GM18867 (cell line): ENCODE measurements around the gene HSFX3.
"Not testable (repeated sequence)": the region's sequence is repeated elsewhere in the genome, so short reads cannot be mapped to it uniquely, and the experiment has no call there.

Experiments
- ATAC-seq: cut with Tn5 transposase; IDR thresholded peaks from one replicate; pipeline ENCODE4 v1.9.1; 2021; ENCODE audit warnings: mild to moderate bottlenecking, moderate library complexity; ENCODE audit not compliant: unreplicated experiment

Gene HSFX3

GRCh38 chrX:149545545-149546543 is 3.9 kb downstream of the HSFX3 start:
- not testable (repeated sequence) for ATAC-seq

- ATAC-seq = no peak
Observed at GRCh38 chrX:149541521-149542047, 8.1 kb downstream of the HSFX3 start.

- ATAC-seq = peak; percentile 67
Observed at GRCh38 chrX:149540621-149541520, 8.9 kb downstream of the HSFX3 start, which contains the start of gene EOLA1. TSS of gene EOLA1 (plus strand) at chrX:149541012. CDS start at chrX:149545631, 4,619 bp downstream.

- ATAC-seq = peak; percentile 29
Observed at GRCh38 chrX:149540131-149540620, 9.5 kb downstream of the HSFX3 start.

GRCh38 chrX:149539283-149540130 is 10.2 kb downstream of the HSFX3 start:
- peak; percentile 52 for ATAC-seq

GRCh38 chrX:149537474-149537873 is 12.2 kb downstream of the HSFX3 start:
- ATAC-seq = not testable (repeated sequence)

GRCh38 chrX:149534926-149535602 is 14.7 kb downstream of the HSFX3 start:
- ATAC-seq = not testable (repeated sequence)

- ATAC-seq = not testable (repeated sequence)
Observed at GRCh38 chrX:149533999-149534398, 15.7 kb downstream of the HSFX3 start.

GRCh38 chrX:149532868-149533267 is 16.9 kb downstream of the HSFX3 start:
- ATAC-seq = not testable (repeated sequence)

GRCh38 chrX:149531599-149531998 is 18.1 kb downstream of the HSFX3 start:
- ATAC-seq = peak; percentile 56

- ATAC-seq = no peak
Observed at GRCh38 chrX:149528381-149528780, 21.3 kb downstream of the HSFX3 start.

GRCh38 chrX:149527705-149528104 is 22.0 kb downstream of the HSFX3 start:
- ATAC-seq = peak; percentile 45

- not testable (repeated sequence) for ATAC-seq
Observed at GRCh38 chrX:149526318-149527033, 23.2 kb downstream of the HSFX3 start.

GRCh38 chrX:149525903-149526302 is 23.8 kb downstream of the HSFX3 start:
- peak; percentile 61 for ATAC-seq

- peak; percentile 88 for ATAC-seq
Observed at GRCh38 chrX:149525389-149525788, 24.3 kb downstream of the HSFX3 start.

GRCh38 chrX:149522916-149523315 is 26.8 kb downstream of the HSFX3 start:
- no peak for ATAC-seq

GRCh38 chrX:149521438-149521837 is 28.3 kb downstream of the HSFX3 start:
- ATAC-seq = no peak

- ATAC-seq = not testable (repeated sequence)
Observed at GRCh38 chrX:149520636-149521277, 29.0 kb downstream of the HSFX3 start.
